Measurements from ENCODE around the gene RGS16. TPM values are rescaled to one million over a fixed set of nuclear protein-coding genes. Genes with fewer than 3 reads are reported as not detected.

RGS16 gene
- total and polyA plus RNA-seq, 4 donors, result 0.54 to 2.7 (median 0.83) TPM

DNA sequence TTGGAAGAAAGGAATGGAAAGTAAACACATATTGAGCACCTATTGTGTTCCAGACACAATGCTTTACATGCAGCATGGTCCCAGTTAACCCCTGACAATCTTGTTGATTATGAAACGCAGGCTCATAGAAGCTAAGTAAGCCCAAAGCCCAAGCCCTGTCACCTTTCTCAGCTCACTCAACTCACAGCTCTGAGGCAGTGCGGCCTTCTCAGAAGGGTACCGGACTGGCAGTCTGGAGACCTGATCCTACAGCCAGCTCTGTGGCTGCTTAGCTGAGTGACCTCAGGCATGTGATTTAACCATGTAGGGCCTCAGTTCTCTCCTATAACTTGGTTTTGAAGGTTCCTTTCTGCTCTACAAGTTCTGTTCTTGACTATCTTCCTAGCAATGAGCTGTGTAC lies 14.7 kb downstream of the RGS16 start (continued):
- TF ChIP-seq TAF1 (conservative IDR thresholded peaks at IDR 0.05) (no peak), HNF4G (IDR thresholded peaks at IDR 0.05) (no peak), FOXA1 (IDR thresholded peaks at IDR 0.05) (no peak), HNF4A (conservative IDR thresholded peaks at IDR 0.05) (no peak), ATF3 (IDR thresholded peaks at IDR 0.05) (no peak), GABPA (IDR thresholded peaks at IDR 0.05 in 1 of 2, conservative IDR thresholded peaks at IDR 0.05 in 1 of 2) (no peak), RAD21 (IDR thresholded peaks at IDR 0.05) (no peak), SP1 (IDR thresholded peaks at IDR 0.05) (no peak), YY1 (IDR thresholded peaks at IDR 0.05) (no peak), RXRA (IDR thresholded peaks at IDR 0.05) (no peak)

GRCh38 chr1:182588500-182589396 lies 15.4 kb downstream of the RGS16 start, which contains the start of gene RNASEL:
Gene RNASEL (minus strand): TSS chr1:182589256. CDS start chr1:182586806, 2,450 bp downstream.
- TF ChIP-seq SP1 (IDR thresholded peaks at IDR 0.05), result no peak
- TF ChIP-seq, protein P1, sequence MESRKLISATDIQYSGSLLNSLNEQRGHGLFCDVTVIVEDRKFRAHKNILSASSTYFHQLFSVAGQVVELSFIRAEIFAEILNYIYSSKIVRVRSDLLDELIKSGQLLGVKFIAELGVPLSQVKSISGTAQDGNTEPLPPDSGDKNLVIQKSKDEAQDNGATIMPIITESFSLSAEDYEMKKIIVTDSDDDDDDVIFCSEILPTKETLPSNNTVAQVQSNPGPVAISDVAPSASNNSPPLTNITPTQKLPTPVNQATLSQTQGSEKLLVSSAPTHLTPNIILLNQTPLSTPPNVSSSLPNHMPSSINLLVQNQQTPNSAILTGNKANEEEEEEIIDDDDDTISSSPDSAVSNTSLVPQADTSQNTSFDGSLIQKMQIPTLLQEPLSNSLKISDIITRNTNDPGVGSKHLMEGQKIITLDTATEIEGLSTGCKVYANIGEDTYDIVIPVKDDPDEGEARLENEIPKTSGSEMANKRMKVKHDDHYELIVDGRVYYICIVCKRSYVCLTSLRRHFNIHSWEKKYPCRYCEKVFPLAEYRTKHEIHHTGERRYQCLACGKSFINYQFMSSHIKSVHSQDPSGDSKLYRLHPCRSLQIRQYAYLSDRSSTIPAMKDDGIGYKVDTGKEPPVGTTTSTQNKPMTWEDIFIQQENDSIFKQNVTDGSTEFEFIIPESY (IDR thresholded peaks at IDR 0.05), result no peak
- no peak for TF ChIP-seq NR2F2 (IDR thresholded peaks at IDR 0.05)
- TF ChIP-seq FOXA2 (IDR thresholded peaks at IDR 0.05), result no peak
- TF ChIP-seq HNF4G (IDR thresholded peaks at IDR 0.05), result no peak
- peak in 1 of 2 donors; percentile 14 for TF ChIP-seq RAD21 (IDR thresholded peaks at IDR 0.05)
- TF ChIP-seq EGR1 (IDR thresholded peaks at IDR 0.05; ENCODE audit: low read depth in 2 of 2), result no peak
- TF ChIP-seq RXRA (IDR thresholded peaks at IDR 0.05), result no peak
- peak; percentile 25 for TF ChIP-seq MAX (IDR thresholded peaks at IDR 0.05)
- no peak for TF ChIP-seq FOXA1 (IDR thresholded peaks at IDR 0.05)
- TF ChIP-seq HNF4A (conservative IDR thresholded peaks at IDR 0.05), result no peak
- TF ChIP-seq REST (IDR thresholded peaks at IDR 0.05), result no peak
- TF ChIP-seq ATF3 (IDR thresholded peaks at IDR 0.05), result no peak
- no peak for TF ChIP-seq CTCF (IDR thresholded peaks at IDR 0.05; ENCODE audit: low read depth, low read length, missing input control)
- TF ChIP-seq JUND (IDR thresholded peaks at IDR 0.05), result peak; percentile 28 to 51
- peak; percentile 14 to 42 for TF ChIP-seq GABPA (IDR thresholded peaks at IDR 0.05 in 1 of 2, conservative IDR thresholded peaks at IDR 0.05 in 1 of 2)
- no peak for TF ChIP-seq TAF1 (conservative IDR thresholded peaks at IDR 0.05)
- peak; percentile 37 for TF ChIP-seq YY1 (IDR thresholded peaks at IDR 0.05)
- 5% methylated on average over 20 of the region's 20 CpGs for WGBS
- Histone ChIP-seq H3K4me3 (ENCODE audit: low read depth in 1 of 3, low read length in 3 of 3) (peak within 1 kb of the TSS; percentile 66 to 99 (median 67)), H3K9ac (ENCODE audit: low read depth in 1 of 2, low read length in 2 of 2) (peak within 1 kb of the TSS; percentile 55 to 91), H3K36me3 (ENCODE audit: control insufficient read depth in 4 of 4, insufficient read depth in 3 of 4, low read depth in 1 of 4, low read length in 3 of 4) (peaks cover 0 to 2% (median 0%) of the 10 kb centered on the region in 4 donors), H3K27ac (ENCODE audit: low read depth in 1 of 2, low read length in 2 of 2) (peak within 1 kb of the TSS; percentile 74 to 94), H3K27me3 (ENCODE audit: control insufficient read depth in 4 of 4, insufficient read depth in 4 of 4, low read length in 3 of 4) (no peaks in the 10 kb centered on the region), H3K9me3 (ENCODE audit: control insufficient read depth in 4 of 4, low read length in 3 of 4) (no peaks in the 10 kb centered on the region), H3K4me1 (ENCODE audit: control insufficient read depth in 4 of 4, insufficient read depth in 4 of 4, low read length in 3 of 4) (peaks cover 0 to 12% (median 0%) of the 10 kb centered on the region in 4 donors)
- peak; percentile 64 for DNase-seq (ENCODE audit: low spot score)
